ENCODE results near the gene TEC.

DNA sequence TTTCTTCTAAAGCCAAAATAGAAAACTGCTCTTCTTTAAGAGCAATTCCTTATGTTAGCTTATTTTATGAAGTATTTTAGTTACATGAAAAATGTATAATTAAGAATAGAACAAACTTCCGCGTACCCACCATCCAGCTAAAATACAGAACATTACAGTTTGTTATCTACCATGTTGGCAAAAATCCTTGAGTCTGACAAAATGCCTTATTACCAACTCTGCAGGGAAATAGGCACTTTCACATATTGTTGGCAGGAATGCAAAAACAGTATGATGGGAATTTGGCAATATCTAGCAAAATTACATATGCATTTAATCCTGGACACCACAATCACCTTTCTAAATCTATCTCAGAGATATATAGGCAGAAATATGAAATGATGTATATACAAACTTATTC, 39.3 kb upstream of the TEC start:
- TF ChIP-seq SP4 (IDR thresholded peaks at IDR 0.05; ENCODE audit: low read length) = no peak
- TF ChIP-seq, protein P1, sequence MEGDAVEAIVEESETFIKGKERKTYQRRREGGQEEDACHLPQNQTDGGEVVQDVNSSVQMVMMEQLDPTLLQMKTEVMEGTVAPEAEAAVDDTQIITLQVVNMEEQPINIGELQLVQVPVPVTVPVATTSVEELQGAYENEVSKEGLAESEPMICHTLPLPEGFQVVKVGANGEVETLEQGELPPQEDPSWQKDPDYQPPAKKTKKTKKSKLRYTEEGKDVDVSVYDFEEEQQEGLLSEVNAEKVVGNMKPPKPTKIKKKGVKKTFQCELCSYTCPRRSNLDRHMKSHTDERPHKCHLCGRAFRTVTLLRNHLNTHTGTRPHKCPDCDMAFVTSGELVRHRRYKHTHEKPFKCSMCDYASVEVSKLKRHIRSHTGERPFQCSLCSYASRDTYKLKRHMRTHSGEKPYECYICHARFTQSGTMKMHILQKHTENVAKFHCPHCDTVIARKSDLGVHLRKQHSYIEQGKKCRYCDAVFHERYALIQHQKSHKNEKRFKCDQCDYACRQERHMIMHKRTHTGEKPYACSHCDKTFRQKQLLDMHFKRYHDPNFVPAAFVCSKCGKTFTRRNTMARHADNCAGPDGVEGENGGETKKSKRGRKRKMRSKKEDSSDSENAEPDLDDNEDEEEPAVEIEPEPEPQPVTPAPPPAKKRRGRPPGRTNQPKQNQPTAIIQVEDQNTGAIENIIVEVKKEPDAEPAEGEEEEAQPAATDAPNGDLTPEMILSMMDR (IDR thresholded peaks at IDR 0.05; ENCODE audit: control extremely low read depth in 1 of 3, insufficient read depth in 1 of 3, low read depth in 1 of 3, low read length in 3 of 3) = no peak
- TF ChIP-seq SIN3A (conservative IDR thresholded peaks at IDR 0.05 in 1 of 2, IDR thresholded peaks at IDR 0.05 in 1 of 2; ENCODE audit: low read depth in 1 of 2, low read length in 2 of 2) = no peak
- TF ChIP-seq PHF8 (conservative IDR thresholded peaks at IDR 0.05; ENCODE audit: low read depth, low read length) = no peak
- TF ChIP-seq YY1 (IDR thresholded peaks at IDR 0.05; ENCODE audit: low read depth, low read length) = no peak
- TF ChIP-seq TBP (IDR thresholded peaks at IDR 0.05; ENCODE audit: low read depth, low read length) = no peak
- no peak for TF ChIP-seq MAFK (IDR thresholded peaks at IDR 0.05; ENCODE audit: low read depth, low read length)

All from H1 (cell line).